DOHH2 (cell line): Measurements from ENCODE around the gene AMD1.
"Not testable (repeated sequence)": the region's sequence is repeated elsewhere in the genome, so short reads cannot be mapped to it uniquely, and the experiment has no call there.

Experiments
- CTCF ChIP-seq: fragments of 200-600 bp; sonication (generic); IDR thresholded peaks from one replicate; pipeline ENCODE4 v1.5.1; 2014; ENCODE audit warnings: antibody characterized with exemption, mild to moderate bottlenecking, low read depth, low read length; ENCODE audit not compliant: poor library complexity, severe bottlenecking
- EZH2phosphoT487 ChIP-seq: fragments of 200-600 bp; sonication (generic); IDR thresholded peaks from 2 replicates; pipeline ENCODE4 v1.6.1; 2017; ENCODE audit warnings: borderline replicate concordance, mild to moderate bottlenecking, antibody characterized with exemption, low read length, moderate library complexity, mixed read lengths

DNA sequence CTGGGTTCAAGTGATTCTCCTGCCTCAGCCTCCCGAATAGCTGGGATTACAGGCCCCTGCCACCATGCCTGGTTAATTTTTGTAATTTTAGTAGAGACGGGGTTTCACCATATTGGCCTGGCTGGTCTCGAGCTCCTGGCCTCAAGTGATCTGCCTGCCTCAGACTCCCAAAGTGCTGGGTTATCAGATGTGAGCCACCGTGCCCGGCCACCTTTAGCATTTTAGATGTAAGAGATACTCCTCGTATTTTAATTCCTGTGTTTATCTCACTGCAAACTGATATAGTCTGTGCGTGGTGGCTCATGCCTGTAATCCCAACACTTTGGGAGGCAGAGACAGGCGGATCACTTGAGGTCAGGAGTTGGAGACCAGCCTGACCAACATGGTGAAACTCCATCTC lies 27.0 kb downstream of the AMD1 start:
- not testable (repeated sequence) for TF ChIP-seq CTCF, EZH2phosphoT487
